Ascending aorta (tissue), 2 donors: ENCODE measurements around the gene NT5E. TPM values are rescaled to one million over a fixed set of nuclear protein-coding genes. Genes with fewer than 3 reads are reported as not detected.

ENCODE experiments used
- DNase-seq, 2 donors: peaks; one replicate each; pipeline ENCODE4 v3.0.0-alpha.2; 2019; ENCODE audit warnings: low spot score in 2 of 2
- H3K27ac ChIP-seq, 2 donors: fragments of 200-600 bp; sonication (generic); one replicate each; pipeline ENCODE4 v1.5.1; 2016 to 2017; ENCODE audit warnings: mild to moderate bottlenecking in 1 of 2
- H3K27me3 ChIP-seq: fragments of 200-600 bp; sonication (generic); one replicate; pipeline ENCODE4 v1.5.1; 2017
- H3K36me3 ChIP-seq, 2 donors: fragments of 200-600 bp; sonication (generic); one replicate each; pipeline ENCODE4 v1.5.1; 2016
- H3K4me1 ChIP-seq, 2 donors: fragments of 200-600 bp; sonication (generic); one replicate each; pipeline ENCODE4 v1.5.1; 2016 to 2017; ENCODE audit warnings: mild to moderate bottlenecking in 1 of 2
- H3K4me3 ChIP-seq, 2 donors: fragments of 200-600 bp; sonication (generic); one replicate each; pipeline ENCODE4 v1.5.1; 2016 to 2017; ENCODE audit warnings: mild to moderate bottlenecking in 1 of 2
- H3K9me3 ChIP-seq, 2 donors: fragments of 200-600 bp; sonication (generic); one replicate each; pipeline ENCODE4 v1.5.1; 2016
- CTCF ChIP-seq, 3 experiments: fragments of 200-600 bp in 2 of 3; fragments of 450-650 bp in 1 of 3; sonication (generic) in 2 of 3; IDR thresholded peaks; one replicate each; pipeline ENCODE4 v1.5.1; 2016 to 2019; ENCODE audit warnings: antibody characterized with exemption in 3 of 3, mild to moderate bottlenecking in 1 of 3, moderate library complexity in 1 of 3
- intact Hi-C: fragments of 100-400 bp; cut with DNase I; formaldehyde crosslinking; loops from one replicate; pipeline ENCODE4 v1.15.1; 2023
- total RNA-seq: library from RNA; depleted of rRNA; stranded (reverse); fragments of >200 nt; gene quantifications from one replicate; pipeline ENCODE4 v1.1.0, GENCODE V29; 2016

Gene NT5E
- total RNA-seq, 1 donor from 2014 or later = 143 TPM

GRCh38 chr6:85432554-85432953, 17.3 kb upstream of the NT5E start:
- Histone ChIP-seq H3K27me3 (no peaks in the 10 kb centered on the region), H3K4me1 (no peaks in the 10 kb centered on the region), H3K36me3 (no peaks in the 10 kb centered on the region), H3K27ac (no peak overlapping the region), H3K9me3 (no peaks in the 10 kb centered on the region), H3K4me3 (no peak overlapping the region)
- no peak for TF ChIP-seq CTCF (IDR thresholded peaks at IDR 0.05)
- intact Hi-C loops = no loop called here
- DNase-seq = no peak

- TF ChIP-seq CTCF (IDR thresholded peaks at IDR 0.05) = no peak
These were observed 14.0 kb upstream of the NT5E start for GRCh38 chr6:85435851-85436250.

GRCh38 chr6:85436411-85436810, 13.5 kb upstream of the NT5E start:
- Histone ChIP-seq H3K4me3 (no peak overlapping the region), H3K9me3 (no peaks in the 10 kb centered on the region), H3K4me1 (no peaks in the 10 kb centered on the region), H3K27me3 (no peaks in the 10 kb centered on the region), H3K27ac (no peak overlapping the region), H3K36me3 (no peaks in the 10 kb centered on the region)
- intact Hi-C loops = no loop called here
- no peak for TF ChIP-seq CTCF (IDR thresholded peaks at IDR 0.05)
- DNase-seq = no peak

More at GRCh38 chr6:85435851-85436250, 14.0 kb upstream of the NT5E start:
- Histone ChIP-seq H3K9me3 (no peaks in the 10 kb centered on the region), H3K4me3 (no peak overlapping the region), H3K36me3 (no peaks in the 10 kb centered on the region), H3K27ac (no peak overlapping the region), H3K27me3 (no peaks in the 10 kb centered on the region), H3K4me1 (no peaks in the 10 kb centered on the region)
- DNase-seq = no peak
- intact Hi-C loops = no loop called here

- no peak for TF ChIP-seq CTCF (IDR thresholded peaks at IDR 0.05)
- Histone ChIP-seq H3K4me3 (no peak overlapping the region), H3K4me1 (no peaks in the 10 kb centered on the region), H3K36me3 (no peaks in the 10 kb centered on the region), H3K27me3 (no peaks in the 10 kb centered on the region), H3K27ac (no peak overlapping the region), H3K9me3 (no peaks in the 10 kb centered on the region)
- intact Hi-C loops = no loop called here
- no peak for DNase-seq
These were observed 12.9 kb upstream of the NT5E start for GRCh38 chr6:85436939-85437495.

GRCh38 chr6:85443349-85444117, 6.3 kb upstream of the NT5E start:
- H3K27ac ChIP-seq = no peak overlapping the region
- no peak for TF ChIP-seq CTCF (IDR thresholded peaks at IDR 0.05)
- intact Hi-C loops = no loop called here
- no peak overlapping the region for H3K4me3 ChIP-seq
- DNase-seq = no peak
- H3K4me1 ChIP-seq = no peaks in the 10 kb centered on the region
- no peaks in the 10 kb centered on the region for H3K36me3 ChIP-seq
- H3K9me3 ChIP-seq = no peaks in the 10 kb centered on the region
- H3K27me3 ChIP-seq = no peaks in the 10 kb centered on the region
